LNCAP (cell line): ENCODE measurements around the gene TCIRG1.

ENCODE experiments used
- TF ChIP-seq, protein P1 (sequence below): fragments of 450-650 bp; IDR thresholded peaks from 2 replicates; pipeline ENCODE4 v1.5.1; 2017; ENCODE audit warnings: mild to moderate bottlenecking

TCIRG1 gene

DNA sequence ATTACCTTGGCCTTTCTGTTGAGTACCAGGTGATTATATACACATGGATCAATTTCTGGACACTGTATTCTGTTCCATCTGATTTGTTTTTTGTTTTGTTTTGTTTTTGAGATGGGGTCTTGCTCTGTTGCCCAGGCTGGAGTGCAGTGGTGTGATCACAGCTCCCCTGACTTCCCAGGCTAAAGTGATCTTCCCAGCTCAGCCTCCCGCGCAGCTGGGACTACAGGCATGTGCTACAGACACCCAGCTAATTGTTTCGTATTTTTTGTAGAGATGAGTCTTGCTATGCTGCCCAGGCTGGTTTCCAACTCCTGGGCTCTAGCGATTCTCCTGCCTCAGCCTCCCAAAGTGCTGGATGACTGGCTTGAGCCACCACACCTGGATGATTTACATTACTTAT, 19.0 kb downstream of the TCIRG1 start:
- TF ChIP-seq, protein P1, sequence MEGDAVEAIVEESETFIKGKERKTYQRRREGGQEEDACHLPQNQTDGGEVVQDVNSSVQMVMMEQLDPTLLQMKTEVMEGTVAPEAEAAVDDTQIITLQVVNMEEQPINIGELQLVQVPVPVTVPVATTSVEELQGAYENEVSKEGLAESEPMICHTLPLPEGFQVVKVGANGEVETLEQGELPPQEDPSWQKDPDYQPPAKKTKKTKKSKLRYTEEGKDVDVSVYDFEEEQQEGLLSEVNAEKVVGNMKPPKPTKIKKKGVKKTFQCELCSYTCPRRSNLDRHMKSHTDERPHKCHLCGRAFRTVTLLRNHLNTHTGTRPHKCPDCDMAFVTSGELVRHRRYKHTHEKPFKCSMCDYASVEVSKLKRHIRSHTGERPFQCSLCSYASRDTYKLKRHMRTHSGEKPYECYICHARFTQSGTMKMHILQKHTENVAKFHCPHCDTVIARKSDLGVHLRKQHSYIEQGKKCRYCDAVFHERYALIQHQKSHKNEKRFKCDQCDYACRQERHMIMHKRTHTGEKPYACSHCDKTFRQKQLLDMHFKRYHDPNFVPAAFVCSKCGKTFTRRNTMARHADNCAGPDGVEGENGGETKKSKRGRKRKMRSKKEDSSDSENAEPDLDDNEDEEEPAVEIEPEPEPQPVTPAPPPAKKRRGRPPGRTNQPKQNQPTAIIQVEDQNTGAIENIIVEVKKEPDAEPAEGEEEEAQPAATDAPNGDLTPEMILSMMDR = no peak

DNA sequence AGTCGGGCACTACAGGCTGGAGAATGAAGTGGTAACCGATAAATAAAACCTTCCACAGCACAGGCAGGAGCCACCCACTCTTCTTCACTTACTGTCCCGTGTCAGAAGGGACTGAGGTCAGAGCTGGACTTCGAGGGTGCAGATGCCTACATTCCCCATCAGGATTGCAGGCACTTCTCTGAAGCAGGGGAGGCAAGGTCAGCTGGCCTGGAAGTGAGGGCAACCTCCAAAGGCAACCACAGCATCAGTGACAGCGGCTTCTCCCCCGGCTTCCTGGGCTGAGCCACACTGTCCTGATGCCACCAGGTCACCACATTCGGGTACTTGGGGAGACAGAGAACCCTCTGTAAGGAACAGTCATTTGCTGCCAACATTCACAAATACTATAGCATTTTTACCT, 22.7 kb downstream of the TCIRG1 start:
- TF ChIP-seq, protein P1 = no peak

DNA sequence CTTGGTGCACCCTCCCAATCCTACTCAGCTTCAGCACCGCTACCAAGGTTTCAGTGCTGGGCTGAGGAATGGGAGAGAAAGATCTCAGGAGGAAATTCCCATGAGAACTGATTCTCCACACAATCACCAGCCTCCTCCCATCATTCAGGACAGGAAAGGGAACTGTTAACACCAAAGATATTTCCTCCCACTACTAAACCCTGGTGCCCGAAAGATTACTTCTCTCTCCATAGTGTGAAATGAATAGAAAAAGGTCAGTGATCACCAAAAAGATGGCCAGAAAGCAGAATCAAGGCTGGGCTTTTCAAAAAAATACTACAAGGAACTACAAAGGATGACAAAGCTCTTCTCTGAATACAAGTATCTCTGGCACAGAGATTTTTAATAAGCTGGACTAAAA, 26.1 kb downstream of the TCIRG1 start:
- TF ChIP-seq, protein P1 = no peak

DNA sequence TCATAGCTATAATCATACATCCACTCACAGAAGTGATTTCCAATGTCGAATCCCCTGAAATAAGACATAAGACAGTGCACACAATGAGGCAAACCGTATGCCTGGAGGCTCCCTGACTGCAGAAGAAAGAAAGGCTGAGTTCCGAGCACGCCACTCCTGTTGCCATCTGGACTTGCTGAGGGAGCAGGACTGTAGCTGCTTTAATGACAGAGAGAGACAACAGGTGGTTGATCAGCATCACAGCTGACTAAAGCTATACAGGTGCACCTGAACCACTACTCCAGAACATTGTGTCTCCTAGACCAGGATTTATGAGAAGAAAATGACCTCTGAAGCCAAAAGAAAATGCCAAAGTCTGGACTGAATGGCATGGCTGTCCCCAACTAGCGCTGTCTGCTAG, 27.0 kb downstream of the TCIRG1 start:
- TF ChIP-seq, protein P1 = no peak

DNA sequence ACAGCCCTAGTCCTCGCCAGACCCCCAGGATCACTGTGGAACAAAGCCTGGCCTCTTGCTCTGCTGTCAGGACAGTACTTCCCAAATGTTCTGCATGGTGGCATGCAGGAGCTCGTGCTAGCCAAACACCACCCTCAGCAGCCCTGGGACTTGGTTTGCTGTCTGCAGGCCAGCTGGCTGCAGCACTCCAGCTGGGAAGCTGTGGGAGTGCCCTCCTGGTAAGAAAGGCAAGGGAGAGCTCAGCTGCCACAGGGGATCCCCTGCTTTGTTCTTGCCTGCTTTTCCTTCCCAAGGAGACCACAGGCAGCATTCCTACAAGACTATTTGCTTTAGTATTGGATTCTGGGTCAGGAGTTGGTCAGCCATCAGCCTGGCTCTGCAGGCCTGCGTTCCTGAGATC, 27.9 kb downstream of the TCIRG1 start:
- TF ChIP-seq, protein P1 = no peak

DNA sequence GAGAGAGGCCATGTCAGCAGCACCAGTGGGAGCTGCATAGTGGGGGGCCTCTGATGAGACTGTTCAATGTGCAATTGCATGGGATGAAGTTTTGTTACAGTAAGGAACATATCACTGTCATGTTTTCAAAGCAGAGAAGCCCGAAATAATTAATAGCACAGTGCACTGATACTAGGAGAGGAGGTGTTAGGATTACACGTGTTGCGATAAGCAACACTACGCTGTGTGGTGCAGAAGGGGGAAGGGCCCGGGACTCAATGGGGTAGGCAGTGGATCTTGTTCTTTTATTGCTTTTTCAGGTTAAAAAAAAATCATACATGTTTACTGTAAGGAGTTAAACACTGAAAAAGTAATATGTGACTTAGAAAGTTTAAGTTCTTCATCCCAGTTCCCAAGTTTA, 29.2 kb downstream of the TCIRG1 start:
- TF ChIP-seq, protein P1 = no peak

DNA sequence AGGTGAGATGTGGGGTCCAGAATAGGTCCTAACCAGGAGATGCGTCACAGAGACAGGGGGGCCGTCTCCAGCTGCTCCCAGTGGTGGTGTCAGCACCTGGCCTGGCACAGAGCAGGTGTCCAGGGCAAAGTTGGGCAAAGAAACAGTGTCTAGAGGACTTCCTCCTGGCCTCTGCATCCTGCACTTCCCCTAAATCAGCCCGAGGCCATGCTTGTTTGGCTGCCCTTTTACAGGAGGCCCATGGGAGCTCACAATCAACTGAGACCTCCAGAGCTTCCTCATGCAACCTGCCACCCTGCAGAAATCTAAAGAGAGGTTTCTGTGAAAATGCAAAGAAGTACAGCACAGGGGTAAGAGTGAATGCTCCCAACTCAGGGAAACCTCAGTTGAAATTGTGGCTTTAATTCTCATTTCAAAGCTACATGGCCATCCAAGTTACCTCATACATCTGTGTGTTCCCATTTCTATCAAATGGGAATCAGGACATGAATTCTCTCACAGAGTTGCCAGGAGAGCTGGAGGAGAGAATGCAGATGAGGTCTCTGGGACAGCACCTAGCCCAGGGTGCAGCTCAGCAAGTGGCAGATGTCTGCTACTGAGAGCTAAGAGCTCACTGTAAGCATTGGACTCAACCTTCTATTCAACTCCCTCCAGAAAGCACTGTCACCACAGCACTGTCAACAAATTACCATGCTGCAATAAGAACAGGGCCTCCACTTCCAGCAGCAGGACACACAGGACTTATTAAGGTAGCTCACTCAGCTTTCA, 32.6 kb downstream of the TCIRG1 start:
- TF ChIP-seq, protein P1 = no peak
